HepG2 (cell line): ENCODE data around the gene NOXO1. TPM values are rescaled to one million over a fixed set of nuclear protein-coding genes. Genes with fewer than 3 reads are reported as not detected.

Experiments
- ATF7 ChIP-seq, 2 experiments: fragments of 450-650 bp in 1 of 2; sonication (generic) in 1 of 2; formaldehyde crosslinking in 1 of 2; IDR thresholded peaks; 2 replicates each; pipeline versions ENCODE4 v1.4.0 to v1.6.1; 2016 to 2020; ENCODE audit warnings: antibody characterized with exemption in 1 of 2, mild to moderate bottlenecking in 1 of 2, missing genetic modification reagents in 1 of 2
- BHLHE40 ChIP-seq: IDR thresholded peaks from 2 replicates; pipeline ENCODE4 v1.6.1; 2011; ENCODE audit warnings: low read length, improper control_type of control experiment
- CEBPZ ChIP-seq: IDR thresholded peaks from 2 replicates; pipeline ENCODE4 v1.6.1; 2012; ENCODE audit warnings: low read length, improper control_type of control experiment
- EED ChIP-seq: sonication (generic); formaldehyde crosslinking; IDR thresholded peaks from 2 replicates; pipeline ENCODE4 v1.5.0; 2020; ENCODE audit warnings: mild to moderate bottlenecking, missing genetic modification reagents
- FUBP1 ChIP-seq: sonication (generic); formaldehyde crosslinking; IDR thresholded peaks from 2 replicates; pipeline ENCODE4 v1.5.1; 2020; ENCODE audit warnings: missing genetic modification reagents, mild to moderate bottlenecking, borderline replicate concordance
- KLF6 ChIP-seq: IDR thresholded peaks from 2 replicates; pipeline ENCODE4 v1.8.0; 2016; ENCODE audit warnings: missing biosample characterization, missing genetic modification reagents
- MED13 ChIP-seq: sonication (generic); formaldehyde crosslinking; IDR thresholded peaks from 2 replicates; pipeline ENCODE4 v1.5.0; 2020; ENCODE audit warnings: missing genetic modification reagents
- ONECUT2 ChIP-seq: sonication (generic); formaldehyde crosslinking; IDR thresholded peaks from 2 replicates; pipeline ENCODE4 v1.4.0; 2020; ENCODE audit warnings: missing genetic modification reagents
- RFX3 ChIP-seq: IDR thresholded peaks from 2 replicates; pipeline ENCODE4 v1.6.1; 2016; ENCODE audit warnings: missing biosample characterization, missing genetic modification reagents
- RFX5 ChIP-seq: IDR thresholded peaks from 2 replicates; pipeline ENCODE4 v1.6.1; 2011; ENCODE audit warnings: low read depth, low read length, improper control_type of control experiment
- RNF219 ChIP-seq: sonication (generic); formaldehyde crosslinking; IDR thresholded peaks from 2 replicates; pipeline ENCODE4 v1.5.0; 2020; ENCODE audit warnings: mild to moderate bottlenecking, missing genetic modification reagents
- SIX4 ChIP-seq: sonication (generic); formaldehyde crosslinking; IDR thresholded peaks from 2 replicates; pipeline ENCODE4 v1.4.0; 2020; ENCODE audit warnings: missing genetic modification reagents
- SMYD3 ChIP-seq: sonication (generic); formaldehyde crosslinking; IDR thresholded peaks from 2 replicates; pipeline ENCODE4 v1.8.1; 2023; ENCODE audit warnings: mild to moderate bottlenecking, missing genetic modification reagents
- ZMYM3 ChIP-seq: sonication (generic); formaldehyde crosslinking; IDR thresholded peaks from 2 replicates; pipeline ENCODE4 v1.5.1; 2020; ENCODE audit warnings: mild to moderate bottlenecking, missing genetic modification reagents
- ZNF337 ChIP-seq: sonication (generic); formaldehyde crosslinking; IDR thresholded peaks from 2 replicates; pipeline ENCODE4 v1.5.1; 2020; ENCODE audit warnings: missing genetic modification reagents, low read depth, mild to moderate bottlenecking, borderline replicate concordance
- ZNF383 ChIP-seq: sonication (generic); formaldehyde crosslinking; IDR thresholded peaks from 2 replicates; pipeline ENCODE4 v1.4.0; 2020; ENCODE audit warnings: missing genetic modification reagents, mild to moderate bottlenecking, borderline replicate concordance
- ZNF432 ChIP-seq: sonication (generic); formaldehyde crosslinking; IDR thresholded peaks from 2 replicates; pipeline ENCODE4 v1.5.0; 2020; ENCODE audit warnings: missing genetic modification reagents, mild to moderate bottlenecking, borderline replicate concordance
- ZNF441 ChIP-seq: sonication (generic); formaldehyde crosslinking; IDR thresholded peaks from 2 replicates; pipeline ENCODE4 v1.7.0; 2021; ENCODE audit warnings: missing genetic modification reagents, borderline replicate concordance
- ZNF577 ChIP-seq: sonication (generic); formaldehyde crosslinking; IDR thresholded peaks from 2 replicates; pipeline ENCODE4 v1.4.0; 2020; ENCODE audit warnings: mild to moderate bottlenecking, low read depth, missing genetic modification reagents, borderline replicate concordance
- ZNF639 ChIP-seq: conservative IDR thresholded peaks from 2 replicates; pipeline ENCODE4 v1.6.1; 2018; ENCODE audit warnings: missing genetic modification reagents
- ZNF749 ChIP-seq: sonication (generic); formaldehyde crosslinking; IDR thresholded peaks from 2 replicates; pipeline ENCODE4 v1.8.0; 2022; ENCODE audit warnings: mild to moderate bottlenecking, missing genetic modification reagents, moderate library complexity, borderline replicate concordance
- polyA plus RNA-seq, 8 experiments: library from polyadenylated mRNA; depleted of rRNA in 3 of 8; stranded (reverse) in 7 of 8; unstranded in 1 of 8; fragments of >200 nt; fragmentation: Illumina TruSeq in 4 of 8; extraction: Trizol in 4 of 8; gene quantifications; 2 replicates each; pipeline versions ENCODE4 v1.2.1 to v1.2.3, GENCODE V29; 2011 to 2016; ENCODE audit warnings: low read depth in 4 of 8, missing spikeins in 1 of 8, mixed read lengths in 1 of 8; ENCODE audit not compliant: insufficient read depth in 1 of 8
- total RNA-seq, 5 experiments: library from RNA; depleted of rRNA; stranded (reverse); fragments of >200 nt; fragmentation: Illumina TruSeq; extraction: Trizol; gene quantifications; 2 replicates each; pipeline ENCODE4 v1.2.3, GENCODE V29; 2016; ENCODE audit warnings: low read depth in 1 of 5

The NOXO1 gene
- total and polyA plus RNA-seq, 2 of the 13 experiments (the other 11 are each of a cell fraction or from before 2014, with no cell fraction given): 0.69 to 1.4 TPM

GRCh38 chr16:1929578-1930337, 51.5 kb downstream of the NOXO1 start (continued):
- TF ChIP-seq FUBP1 (CRISPR knock-in tag): no peak
- peak; percentile 93 for TF ChIP-seq EED (CRISPR knock-in tag)
- TF ChIP-seq ONECUT2 (CRISPR knock-in tag): no peak
- TF ChIP-seq ZNF639 (CRISPR knock-in tag): no peak
- TF ChIP-seq CEBPZ: no peak
- TF ChIP-seq ZNF577 (CRISPR knock-in tag): no peak
- no peak for TF ChIP-seq ZNF432 (CRISPR knock-in tag)
- no peak for TF ChIP-seq RFX5
- peak; percentile 69; the same call in 1 of the 2 replicates for TF ChIP-seq ZNF441 (CRISPR knock-in tag)
- TF ChIP-seq ZMYM3: no peak
- peak; percentile 85; the same call in 1 of the 2 replicates for TF ChIP-seq ZNF383
- TF ChIP-seq MED13 (CRISPR knock-in tag): no peak
- peak; percentile 9; the same call in 1 of the 2 replicates for TF ChIP-seq SIX4 (CRISPR knock-in tag)
- no peak for TF ChIP-seq RNF219 (CRISPR knock-in tag)
- no peak for TF ChIP-seq ZNF337 (CRISPR knock-in tag)
- no peak for TF ChIP-seq RFX3 (CRISPR knock-in tag)
- peak; percentile 36; the same call in 1 of the 2 replicates for TF ChIP-seq BHLHE40
- no peak for TF ChIP-seq SMYD3 (CRISPR knock-in tag)
- TF ChIP-seq ATF7 (IDR thresholded peaks at IDR 0.05): no peak
- TF ChIP-seq ATF7 (CRISPR knock-in tag; IDR thresholded peaks at IDR 0.05): no peak
- TF ChIP-seq KLF6: peak; percentile 78
- peak; percentile 84; the same call in 1 of the 2 replicates for TF ChIP-seq ZNF749 (CRISPR knock-in tag)
